GM13977 (cell line): ENCODE data around the gene SKOR1.

Experiments used
- DNase-seq: peaks from one replicate; pipeline ENCODE4 v3.0.0; 2012; ENCODE audit warnings: low spot score
- in situ Hi-C: fragments of 300-500 bp; cut with MboI; formaldehyde crosslinking; loops from one replicate; pipeline ENCODE4 v1.12.0; 2022; ENCODE audit warnings: low sequenced_read_pairs, low pct_unique_long_range_greater_than_20kb, mixed read lengths, inconsistent platforms; ENCODE audit not compliant: unreplicated experiment
- TF ChIP-seq, protein P1 (sequence below): IDR thresholded peaks from 2 replicates; pipeline ENCODE4 v1.5.1; 2012; ENCODE audit warnings: mild to moderate bottlenecking, control low read depth; ENCODE audit not compliant: insufficient read depth; ENCODE audit errors: extremely low read depth, missing control alignments

SKOR1 gene

DNA sequence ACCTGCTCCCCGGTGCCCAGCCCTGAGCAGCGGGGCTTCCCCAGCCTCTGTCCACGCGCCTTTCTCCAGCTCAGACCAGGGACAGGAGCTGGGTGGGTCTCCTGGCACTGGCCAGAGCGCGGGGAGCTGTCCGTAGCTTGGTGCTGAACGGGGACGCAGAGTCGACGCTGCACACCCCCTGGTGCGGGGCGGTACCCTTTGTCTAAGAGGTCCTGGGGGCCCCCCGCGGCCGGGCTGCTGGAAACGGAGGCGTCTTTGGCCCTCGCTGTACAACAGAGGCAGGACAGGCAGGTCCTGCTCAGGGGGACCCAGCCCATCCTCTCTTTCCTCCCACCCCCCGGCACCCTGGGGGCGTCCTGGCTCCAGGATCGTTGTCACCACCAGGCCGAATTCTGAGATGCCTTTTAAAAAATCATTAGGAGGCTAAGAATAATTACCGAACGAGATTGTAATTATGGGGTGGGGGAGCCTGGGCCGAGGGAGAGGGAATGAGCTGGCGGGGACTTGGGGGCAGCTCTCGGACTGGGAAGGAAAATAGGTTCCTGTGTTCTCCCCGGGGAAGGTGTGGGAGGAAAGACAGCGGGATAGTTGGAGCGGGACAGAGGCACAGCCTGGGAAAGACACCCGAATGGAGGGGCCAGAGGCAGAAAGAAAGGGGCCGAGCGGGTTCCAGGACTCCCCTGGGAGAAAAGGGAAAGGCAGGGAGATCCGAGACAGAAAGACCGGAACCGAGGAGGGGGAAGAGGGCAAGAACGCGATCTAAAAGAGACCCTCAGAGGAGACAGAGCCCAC, 4.1 kb upstream of the SKOR1 start:
- in situ Hi-C loops = no loop called here
- TF ChIP-seq, protein P1, sequence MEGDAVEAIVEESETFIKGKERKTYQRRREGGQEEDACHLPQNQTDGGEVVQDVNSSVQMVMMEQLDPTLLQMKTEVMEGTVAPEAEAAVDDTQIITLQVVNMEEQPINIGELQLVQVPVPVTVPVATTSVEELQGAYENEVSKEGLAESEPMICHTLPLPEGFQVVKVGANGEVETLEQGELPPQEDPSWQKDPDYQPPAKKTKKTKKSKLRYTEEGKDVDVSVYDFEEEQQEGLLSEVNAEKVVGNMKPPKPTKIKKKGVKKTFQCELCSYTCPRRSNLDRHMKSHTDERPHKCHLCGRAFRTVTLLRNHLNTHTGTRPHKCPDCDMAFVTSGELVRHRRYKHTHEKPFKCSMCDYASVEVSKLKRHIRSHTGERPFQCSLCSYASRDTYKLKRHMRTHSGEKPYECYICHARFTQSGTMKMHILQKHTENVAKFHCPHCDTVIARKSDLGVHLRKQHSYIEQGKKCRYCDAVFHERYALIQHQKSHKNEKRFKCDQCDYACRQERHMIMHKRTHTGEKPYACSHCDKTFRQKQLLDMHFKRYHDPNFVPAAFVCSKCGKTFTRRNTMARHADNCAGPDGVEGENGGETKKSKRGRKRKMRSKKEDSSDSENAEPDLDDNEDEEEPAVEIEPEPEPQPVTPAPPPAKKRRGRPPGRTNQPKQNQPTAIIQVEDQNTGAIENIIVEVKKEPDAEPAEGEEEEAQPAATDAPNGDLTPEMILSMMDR = no peak
- peak; percentile 84 for DNase-seq

DNA sequence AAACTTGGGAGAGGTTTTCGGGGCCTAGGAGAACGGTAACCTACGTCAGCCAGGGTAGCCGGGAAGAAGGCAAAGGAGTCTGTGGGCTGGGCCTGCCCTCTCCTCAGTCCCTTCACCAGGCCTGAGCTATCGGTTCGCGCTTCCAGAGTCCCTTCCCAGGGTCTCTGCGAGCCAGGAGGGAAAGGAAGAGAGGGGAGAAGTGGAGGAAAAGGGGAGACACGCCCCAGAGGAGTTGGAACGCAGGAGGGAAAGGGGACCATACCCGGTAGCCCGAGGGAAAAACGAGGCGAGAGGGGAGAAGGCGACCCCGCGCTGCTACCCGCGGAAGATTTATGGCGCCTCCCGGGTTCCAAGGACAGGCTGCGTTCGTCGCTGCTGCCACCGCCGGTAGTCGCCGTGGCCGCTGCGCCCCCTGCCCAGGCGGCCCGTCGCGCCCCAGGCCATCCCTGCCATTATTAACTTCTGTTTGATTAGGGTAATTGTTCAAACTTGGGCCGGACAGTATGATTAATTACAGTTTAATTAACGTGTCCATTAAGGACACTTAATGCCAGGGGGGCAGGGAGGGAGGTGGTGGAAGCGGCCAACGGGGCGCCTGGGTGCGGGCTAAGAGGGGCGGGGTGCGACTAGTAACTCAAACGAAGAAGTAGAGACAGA, 3.4 kb upstream of the SKOR1 start:
- TF ChIP-seq, protein P1 = no peak
- DNase-seq = peak; percentile 46
- in situ Hi-C loops = no loop called here

DNA sequence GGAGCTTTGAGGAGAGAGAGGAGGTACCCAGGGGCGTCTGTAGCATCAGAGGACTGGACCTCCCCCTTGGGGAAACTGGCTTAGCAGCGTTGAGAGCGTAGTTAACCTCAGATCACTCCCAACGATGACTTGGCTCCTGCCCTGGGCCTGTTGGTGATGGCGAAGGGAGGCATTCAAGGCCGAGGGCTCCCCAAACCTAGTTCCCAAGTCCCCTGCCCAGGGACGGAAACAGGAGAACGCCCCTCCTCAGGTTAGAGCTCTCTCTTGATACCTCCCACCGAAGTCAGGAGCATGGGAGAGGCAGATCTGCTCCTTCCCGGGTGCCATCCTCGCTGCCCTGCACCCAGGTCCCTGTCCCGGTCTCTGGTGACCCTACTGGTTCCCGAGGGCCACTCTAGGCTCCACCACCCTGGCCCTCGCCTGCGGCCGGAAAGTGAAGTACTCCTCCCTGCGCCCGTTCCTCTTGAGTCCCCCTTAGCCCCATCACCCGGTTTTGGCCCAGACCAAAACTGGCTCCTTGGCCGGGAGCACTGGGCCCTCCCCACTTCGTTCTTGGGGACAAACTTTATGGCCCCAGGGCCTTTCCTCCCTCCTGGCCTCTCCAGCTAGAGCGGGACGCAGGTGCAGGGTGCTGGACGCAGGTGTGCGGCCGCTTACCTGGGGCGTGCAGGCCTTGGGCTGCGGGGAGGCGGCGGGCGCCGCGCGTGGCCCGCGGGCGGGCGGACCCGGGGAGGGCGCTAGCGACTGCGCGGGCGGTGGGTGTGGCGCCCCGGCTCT, 2.6 kb upstream of the SKOR1 start:
- in situ Hi-C loops = no loop called here

DNA sequence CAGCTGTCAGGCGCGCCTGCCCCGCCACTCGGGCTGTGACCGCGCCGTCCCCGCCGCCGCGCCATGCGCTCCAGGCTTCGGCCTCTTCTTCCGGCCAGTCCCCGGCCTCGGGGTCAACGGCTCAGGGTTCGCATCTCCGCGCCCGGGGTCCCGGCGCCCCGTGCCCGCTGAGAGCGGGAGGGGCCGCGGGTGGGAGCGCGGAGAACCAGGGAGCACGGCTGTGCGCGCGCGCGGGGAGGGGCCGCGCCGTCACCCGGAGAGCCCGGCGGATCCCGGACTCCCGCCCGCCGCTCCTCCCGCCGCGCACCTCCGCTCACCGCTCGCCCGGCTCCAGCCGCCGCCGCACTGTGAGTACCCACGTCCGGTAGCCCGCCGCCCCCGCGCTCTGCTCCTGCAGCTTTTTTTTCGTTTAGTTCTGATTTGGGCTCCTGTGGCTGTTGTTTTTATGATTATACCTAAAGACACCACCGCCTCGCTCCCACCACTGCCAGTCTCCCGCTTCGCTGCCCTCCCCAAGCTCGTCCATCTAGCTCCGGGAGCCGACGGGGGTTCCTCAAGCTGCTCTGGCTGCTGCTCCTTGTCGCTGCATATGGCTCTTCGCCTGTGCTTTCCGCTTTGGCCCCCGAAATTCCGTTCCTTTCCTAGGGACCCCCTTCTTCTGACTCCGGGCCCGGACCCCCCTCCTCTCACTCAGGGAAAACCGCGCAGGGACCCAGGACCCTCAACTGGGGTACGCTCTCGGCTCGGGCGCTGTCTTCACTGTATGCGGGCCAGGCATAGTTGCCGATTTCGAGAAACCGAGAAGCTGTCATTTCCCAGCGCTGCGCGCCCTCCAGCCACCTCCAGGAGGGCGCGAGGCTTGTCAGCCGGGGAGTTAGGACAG, 1.8 kb upstream of the SKOR1 start:
- peak; percentile 60 for DNase-seq
- in situ Hi-C loops = no loop called here
- TF ChIP-seq, protein P1 = no peak

More for the DNA sequence above, 2.6 kb upstream of the SKOR1 start:
- DNase-seq = peak; percentile 50
- TF ChIP-seq, protein P1 = no peak

DNA sequence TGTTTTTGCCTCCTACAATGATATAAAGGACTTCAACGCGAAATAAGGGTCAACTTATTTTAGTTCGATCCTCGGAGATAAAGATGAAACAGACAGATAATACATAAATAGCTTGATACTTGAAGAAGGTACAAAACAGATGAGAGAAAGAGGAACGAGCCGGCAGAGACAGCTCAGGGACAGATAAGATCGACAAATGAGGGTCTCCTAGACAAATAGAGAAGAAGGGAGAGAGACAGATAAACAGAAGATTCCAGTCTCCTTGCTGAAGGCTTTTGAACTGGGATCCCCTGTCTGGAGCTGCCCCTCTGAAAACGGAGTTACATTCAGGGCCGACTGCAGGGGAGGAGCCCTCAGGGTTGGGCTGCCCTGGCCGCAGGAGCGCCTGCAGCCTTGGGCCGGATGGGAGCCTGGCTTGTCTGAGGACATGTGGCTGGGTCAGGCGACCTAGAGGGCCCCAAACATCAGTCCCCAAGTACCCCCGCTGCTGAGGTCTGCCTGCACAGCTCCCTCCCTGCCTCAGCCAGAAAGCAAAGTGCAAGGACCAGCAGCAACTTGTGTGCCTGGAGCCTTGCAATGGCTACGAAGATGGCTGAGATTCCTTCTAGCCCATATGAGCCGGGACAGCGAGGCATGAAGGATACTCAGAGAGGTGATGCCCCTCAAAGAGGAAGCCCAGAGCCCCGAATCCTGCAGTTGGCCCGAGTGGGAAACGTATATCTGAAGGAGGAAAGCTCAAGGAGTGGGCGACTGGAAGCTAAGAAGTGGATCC, 926 bp upstream of the SKOR1 start:
- peak; percentile 49 for DNase-seq
- in situ Hi-C loops = no loop called here
- TF ChIP-seq, protein P1 = no peak
